ENCODE measurements around the gene ACTRT1. TPM values are rescaled to one million over a fixed set of nuclear protein-coding genes. Genes with fewer than 3 reads are reported as not detected.

The ACTRT1 gene
- polyA plus RNA-seq, 1 donor (not counting 4 experiments of a cell fraction or from before 2014, with no cell fraction given) = not detected

DNA sequence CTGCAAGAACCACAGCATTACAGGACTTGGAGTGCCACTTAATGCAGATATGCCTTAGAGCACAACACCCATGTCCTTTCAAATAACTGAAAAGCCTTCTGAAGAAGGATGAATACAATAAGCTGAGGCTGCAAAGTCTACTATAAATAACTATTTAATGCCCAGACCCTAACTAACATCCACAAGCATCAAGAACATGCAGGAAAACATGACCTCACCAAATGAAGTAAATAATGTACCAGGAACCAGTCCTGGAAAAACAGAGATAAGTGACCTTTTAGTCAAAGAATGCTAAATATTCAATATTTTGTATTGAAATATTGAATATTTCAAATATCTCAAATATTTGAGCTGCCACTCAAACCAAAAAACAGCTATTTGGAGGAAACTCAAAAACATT is 16.9 kb downstream of the ACTRT1 start:
- no peak for FAIRE-seq
- dilution Hi-C loops (cut with MboI; ENCODE audit: extremely low pct_ligation_motif_present, low sequenced_read_pairs) = no loop called here
- Histone ChIP-seq H3K36me3 (ENCODE audit: control insufficient read depth in 2 of 2, extremely low read depth in 1 of 2, insufficient read depth in 2 of 2, low read length in 2 of 2) (no peaks in the 10 kb centered on the region), H3K9ac (ENCODE audit: control insufficient read depth, extremely low read depth, insufficient read depth, low read length) (no peak overlapping the region), H3K9me1 (ENCODE audit: control insufficient read depth, extremely low read depth, insufficient read depth, low read length) (no peaks in the 10 kb centered on the region), H2AFZ (ENCODE audit: control insufficient read depth, low read length) (no peak overlapping the region), H3K9me3 (ENCODE audit: control insufficient read depth, low read depth, low read length) (no peaks in the 10 kb centered on the region), H3K27me3 (ENCODE audit: control insufficient read depth, extremely low read depth, insufficient read depth, low read length) (no peaks in the 10 kb centered on the region), H3K4me1 (ENCODE audit: control insufficient read depth, extremely low read depth, insufficient read depth, low read length) (no peaks in the 10 kb centered on the region), H3K79me2 (ENCODE audit: control insufficient read depth, insufficient read depth, low read length) (no peaks in the 10 kb centered on the region), H4K20me1 (ENCODE audit: control insufficient read depth, extremely low read depth, insufficient read depth, low read length) (no peaks in the 10 kb centered on the region), H3K27ac (ENCODE audit: control insufficient read depth, insufficient read depth, low read length) (no peak overlapping the region), H3K4me3 (ENCODE audit: control insufficient read depth in 2 of 3, extremely low read depth in 1 of 3, insufficient read depth in 2 of 3, low read depth in 1 of 3, low read length in 3 of 3) (no peak overlapping the region), H3K4me2 (ENCODE audit: control insufficient read depth, extremely low read depth, insufficient read depth, low read depth, low read length) (no peak overlapping the region)
- no peak for TF ChIP-seq EZH2 (IDR thresholded peaks at IDR 0.05; ENCODE audit: low read length)
- TF ChIP-seq, protein P1, sequence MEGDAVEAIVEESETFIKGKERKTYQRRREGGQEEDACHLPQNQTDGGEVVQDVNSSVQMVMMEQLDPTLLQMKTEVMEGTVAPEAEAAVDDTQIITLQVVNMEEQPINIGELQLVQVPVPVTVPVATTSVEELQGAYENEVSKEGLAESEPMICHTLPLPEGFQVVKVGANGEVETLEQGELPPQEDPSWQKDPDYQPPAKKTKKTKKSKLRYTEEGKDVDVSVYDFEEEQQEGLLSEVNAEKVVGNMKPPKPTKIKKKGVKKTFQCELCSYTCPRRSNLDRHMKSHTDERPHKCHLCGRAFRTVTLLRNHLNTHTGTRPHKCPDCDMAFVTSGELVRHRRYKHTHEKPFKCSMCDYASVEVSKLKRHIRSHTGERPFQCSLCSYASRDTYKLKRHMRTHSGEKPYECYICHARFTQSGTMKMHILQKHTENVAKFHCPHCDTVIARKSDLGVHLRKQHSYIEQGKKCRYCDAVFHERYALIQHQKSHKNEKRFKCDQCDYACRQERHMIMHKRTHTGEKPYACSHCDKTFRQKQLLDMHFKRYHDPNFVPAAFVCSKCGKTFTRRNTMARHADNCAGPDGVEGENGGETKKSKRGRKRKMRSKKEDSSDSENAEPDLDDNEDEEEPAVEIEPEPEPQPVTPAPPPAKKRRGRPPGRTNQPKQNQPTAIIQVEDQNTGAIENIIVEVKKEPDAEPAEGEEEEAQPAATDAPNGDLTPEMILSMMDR (optimal IDR thresholded peaks at IDR 0.05 in 1 of 3, IDR thresholded peaks at IDR 0.05 in 1 of 3, conservative IDR thresholded peaks at IDR 0.05 in 1 of 3; ENCODE audit: extremely low read depth in 1 of 3, insufficient read depth in 2 of 3, low read length in 3 of 3) = no peak
- DNase-seq (ENCODE audit: low read depth, low spot score) = no peak

DNA sequence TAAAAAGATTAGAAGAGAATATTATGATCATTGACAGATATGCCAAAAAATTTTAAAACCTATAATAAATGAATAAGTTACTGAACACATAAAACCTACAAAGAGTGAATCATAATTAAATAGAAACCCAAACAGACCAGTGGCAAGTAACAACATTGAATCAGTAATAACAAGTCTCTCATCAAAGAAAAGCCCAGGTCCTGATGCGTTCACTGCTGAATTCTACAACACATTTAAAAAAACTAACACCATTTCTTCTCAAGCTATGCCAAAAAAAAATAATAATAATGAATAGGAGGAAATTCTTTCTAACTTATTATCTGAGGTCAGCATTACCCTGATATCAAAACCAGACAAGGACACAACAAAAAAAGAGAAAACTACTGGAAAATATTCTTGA is 30.6 kb downstream of the ACTRT1 start:
- Histone ChIP-seq H3K9ac (ENCODE audit: control insufficient read depth, extremely low read depth, insufficient read depth, low read length) (no peak overlapping the region), H3K4me1 (ENCODE audit: control insufficient read depth, extremely low read depth, insufficient read depth, low read length) (peaks cover 4% of the 10 kb centered on the region), H3K9me3 (ENCODE audit: control insufficient read depth, low read depth, low read length) (no peaks in the 10 kb centered on the region), H3K27ac (ENCODE audit: control insufficient read depth, insufficient read depth, low read length) (no peak overlapping the region), H3K4me3 (ENCODE audit: control insufficient read depth in 2 of 3, extremely low read depth in 1 of 3, insufficient read depth in 2 of 3, low read depth in 1 of 3, low read length in 3 of 3) (no peak overlapping the region), H3K27me3 (ENCODE audit: control insufficient read depth, extremely low read depth, insufficient read depth, low read length) (no peaks in the 10 kb centered on the region), H3K36me3 (ENCODE audit: control insufficient read depth in 2 of 2, extremely low read depth in 1 of 2, insufficient read depth in 2 of 2, low read length in 2 of 2) (no peaks in the 10 kb centered on the region), H3K4me2 (ENCODE audit: control insufficient read depth, extremely low read depth, insufficient read depth, low read depth, low read length) (no peak overlapping the region), H3K9me1 (ENCODE audit: control insufficient read depth, extremely low read depth, insufficient read depth, low read length) (no peaks in the 10 kb centered on the region), H2AFZ (ENCODE audit: control insufficient read depth, low read length) (no peak overlapping the region), H3K79me2 (ENCODE audit: control insufficient read depth, insufficient read depth, low read length) (no peaks in the 10 kb centered on the region), H4K20me1 (ENCODE audit: control insufficient read depth, extremely low read depth, insufficient read depth, low read length) (no peaks in the 10 kb centered on the region)
- dilution Hi-C loops (cut with MboI; ENCODE audit: extremely low pct_ligation_motif_present, low sequenced_read_pairs) = no loop called here
- DNase-seq (ENCODE audit: low read depth, low spot score) (no peak), FAIRE-seq (no peak)
- TF ChIP-seq, protein P1 (optimal IDR thresholded peaks at IDR 0.05 in 1 of 3, IDR thresholded peaks at IDR 0.05 in 1 of 3, conservative IDR thresholded peaks at IDR 0.05 in 1 of 3; ENCODE audit: extremely low read depth in 1 of 3, insufficient read depth in 2 of 3, low read length in 3 of 3) = no peak
- no peak for TF ChIP-seq EZH2 (IDR thresholded peaks at IDR 0.05; ENCODE audit: low read length)

Measured in keratinocyte (primary cell).